DND-41 (cell line): ENCODE measurements around the gene SLC16A3.

ENCODE experiments used
- CTCF ChIP-seq: IDR thresholded peaks from 2 replicates; pipeline ENCODE4 v1.5.1; 2012; ENCODE audit warnings: borderline replicate concordance, low read length, moderate library complexity, mild to moderate bottlenecking; ENCODE audit not compliant: poor library complexity, severe bottlenecking; ENCODE audit errors: extremely low read depth
- EZH2 ChIP-seq: IDR thresholded peaks from 3 replicates; pipeline ENCODE4 v1.6.1; 2012; ENCODE audit warnings: borderline replicate concordance, low read depth, mild to moderate bottlenecking, moderate library complexity, low read length, inconsistent platforms; ENCODE audit not compliant: severe bottlenecking

DNA sequence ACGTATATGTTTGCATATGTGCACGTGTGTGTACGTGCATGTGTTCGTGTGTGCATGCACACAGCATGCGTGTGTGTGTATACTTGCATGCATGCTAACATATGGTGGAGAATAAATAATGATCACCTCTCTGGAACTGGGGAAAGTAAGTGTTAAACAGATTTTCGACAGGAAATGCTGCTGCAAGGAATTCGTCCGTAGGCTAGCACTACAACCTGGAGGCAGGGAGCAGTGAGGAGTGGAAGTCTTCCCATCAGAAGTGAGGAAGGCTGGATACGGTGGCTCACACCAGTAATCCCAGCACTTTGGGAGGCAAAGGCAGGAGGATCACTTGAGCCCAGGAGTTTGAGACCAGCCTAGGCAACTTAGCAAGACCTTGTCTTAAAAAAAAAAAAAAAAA lies 49.5 kb downstream of the SLC16A3 start:
- TF ChIP-seq CTCF = no peak
- no peak for TF ChIP-seq EZH2
